Central memory CD4-positive, alpha-beta T cell (primary cell): ENCODE measurements around the gene TIMM17A.
"Not testable (repeated sequence)": the region's sequence is repeated elsewhere in the genome, so short reads cannot be mapped to it uniquely, and the experiment has no call there.

Experiments
- DNase-seq: peaks from one replicate; pipeline ENCODE4 v3.0.0; 2022

TIMM17A gene

DNA sequence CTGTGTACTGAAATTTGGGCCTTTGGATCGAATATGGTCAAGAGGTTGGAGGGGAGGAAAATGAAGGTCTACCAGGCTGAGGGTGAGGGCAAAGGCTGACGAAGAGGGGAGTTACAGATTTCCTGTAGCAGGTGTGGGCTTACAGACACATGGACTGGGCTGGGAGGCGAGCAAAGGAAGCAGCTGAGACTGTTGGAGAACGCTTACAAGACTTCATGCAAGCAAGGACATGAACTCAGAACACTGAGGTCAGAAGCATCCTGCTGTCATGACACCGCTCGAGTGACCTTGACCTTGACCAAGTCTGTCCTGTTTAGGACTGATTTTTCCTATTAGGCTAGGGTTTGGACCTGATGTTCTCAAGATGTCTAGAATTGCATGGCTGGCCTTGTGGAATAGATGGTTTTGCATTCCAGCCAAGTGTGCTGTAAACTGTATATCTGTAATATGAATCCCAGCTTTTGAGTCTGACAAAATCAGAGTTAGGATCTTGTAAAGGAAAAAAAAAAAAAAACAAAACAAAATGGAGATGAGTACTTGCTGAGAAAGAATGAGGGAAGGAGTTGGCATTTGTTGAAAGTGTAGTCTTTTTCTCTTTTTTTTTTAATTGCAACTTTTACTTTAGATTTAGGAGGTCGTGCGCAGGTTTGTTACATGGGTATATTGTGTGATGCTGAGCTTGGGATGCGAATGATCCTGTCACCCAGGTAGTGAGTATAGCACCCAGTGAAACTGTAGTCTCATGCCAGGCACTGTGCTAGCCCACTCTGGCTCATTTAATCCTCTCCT is 60.9 kb downstream of the TIMM17A start:
- DNase-seq = no peak

DNA sequence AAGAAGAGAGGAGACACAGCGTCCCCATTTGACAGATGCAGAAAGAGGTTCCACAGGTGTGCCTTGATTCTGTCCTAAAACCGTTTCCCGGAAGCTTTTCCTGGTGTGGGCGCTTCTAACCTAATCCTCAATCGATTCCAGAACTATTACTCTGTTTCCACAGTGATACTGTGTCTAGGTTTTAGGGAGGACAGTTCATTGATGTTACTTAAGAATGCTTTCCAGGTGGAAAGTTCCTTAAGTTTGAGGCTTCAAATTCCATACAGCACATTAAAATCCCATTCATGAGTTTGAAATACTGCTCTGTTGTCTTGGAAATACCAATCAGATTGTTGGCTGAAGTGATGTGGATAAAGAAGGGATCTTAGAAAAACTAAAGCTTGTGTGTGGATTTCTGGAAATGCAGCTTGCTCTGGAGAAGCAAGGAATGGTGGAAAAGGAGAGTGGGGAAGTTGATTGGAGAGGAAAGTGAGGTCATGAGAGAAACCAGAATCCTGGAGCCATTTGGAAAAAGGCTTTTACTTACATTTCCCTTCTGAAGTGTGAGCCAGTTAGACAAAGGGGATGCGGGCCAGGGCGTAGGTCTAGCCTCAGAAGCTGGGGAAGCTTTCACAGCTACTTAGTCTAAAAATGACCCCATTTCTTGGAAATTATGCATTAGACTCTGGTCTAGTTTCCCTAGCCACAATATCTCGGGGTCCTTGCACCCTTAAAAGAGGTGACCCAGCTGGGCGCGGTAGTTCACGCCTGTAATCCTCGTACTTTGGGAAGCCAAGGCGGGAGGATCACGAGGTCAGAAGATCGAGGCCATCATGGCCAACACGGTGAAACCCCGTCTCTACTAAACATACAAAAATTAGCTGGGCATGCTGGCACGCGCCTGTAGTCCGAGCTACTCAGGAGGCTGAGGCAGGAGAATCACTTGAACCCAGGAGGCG is 61.8 kb downstream of the TIMM17A start:
- DNase-seq = no peak

DNA sequence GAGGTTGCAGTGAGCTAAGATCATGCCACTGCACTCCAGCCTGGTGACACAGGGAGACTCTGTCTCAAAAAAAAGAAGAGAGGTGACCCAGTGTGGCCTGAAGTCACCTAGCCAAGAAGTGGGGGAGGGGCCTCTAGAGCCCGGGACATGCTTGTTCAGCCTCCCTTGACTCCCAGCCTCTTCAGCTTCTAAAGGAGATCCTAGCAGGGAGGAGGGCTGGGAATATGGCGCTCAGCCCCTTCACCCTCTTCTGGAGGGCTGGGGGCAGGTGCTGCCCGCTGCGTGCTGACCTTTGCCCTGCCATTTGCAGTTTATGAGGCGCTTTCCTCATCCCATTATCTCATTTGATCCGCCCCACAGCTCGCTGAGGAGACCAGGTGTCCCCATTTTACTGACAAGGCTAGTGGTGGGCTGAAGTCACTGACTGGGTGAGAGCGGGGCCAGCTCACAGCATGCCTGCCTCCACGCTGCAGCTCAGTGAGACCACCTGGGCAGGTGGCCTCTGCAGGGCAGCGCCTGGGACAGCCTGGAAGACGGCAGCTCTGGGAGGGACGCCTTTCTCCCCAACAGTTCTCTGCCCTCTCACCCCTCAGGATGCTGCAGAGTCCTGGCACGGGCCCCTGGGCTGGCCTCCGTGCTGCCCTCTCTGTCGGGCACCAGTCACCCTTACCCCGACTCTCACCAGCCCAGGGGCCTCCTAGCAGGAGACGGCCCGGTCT is 62.6 kb downstream of the TIMM17A start:
- no peak for DNase-seq

DNA sequence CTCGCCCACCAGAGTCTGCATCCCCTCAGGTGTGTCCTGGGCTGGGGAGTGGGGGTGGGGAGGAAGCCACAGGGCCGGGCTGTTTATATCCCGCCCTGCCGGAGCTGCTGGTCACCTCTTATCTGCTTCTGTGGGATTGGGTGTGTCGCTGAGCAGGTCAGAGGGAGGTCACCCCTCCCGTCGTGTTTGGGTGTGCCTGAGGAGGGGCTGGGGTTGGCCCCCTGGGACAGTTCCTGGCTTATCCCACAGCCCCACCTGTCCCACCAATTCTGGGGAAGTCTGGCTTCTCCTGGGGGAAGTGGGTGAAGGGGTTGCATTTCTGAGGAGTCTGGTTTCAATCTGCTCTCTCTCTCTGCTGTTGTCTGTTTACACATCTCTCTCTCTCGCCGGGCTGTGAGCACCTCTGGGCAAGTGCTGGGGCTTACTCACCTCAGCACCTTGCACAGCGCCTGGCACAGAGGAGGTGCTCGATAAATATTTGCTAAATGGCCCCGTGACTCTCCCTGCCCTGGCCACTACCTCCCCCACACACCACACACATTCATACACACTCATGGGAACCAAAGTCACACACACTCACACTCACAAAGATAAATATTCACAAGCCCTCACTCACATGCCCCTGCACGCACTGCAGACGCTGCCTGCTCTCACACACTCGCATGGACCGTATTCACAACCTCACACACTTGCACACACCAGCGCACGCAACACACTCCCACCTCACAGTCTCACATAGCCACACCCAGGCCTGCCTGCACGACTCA is 63.3 kb downstream of the TIMM17A start:
- DNase-seq = no peak

DNA sequence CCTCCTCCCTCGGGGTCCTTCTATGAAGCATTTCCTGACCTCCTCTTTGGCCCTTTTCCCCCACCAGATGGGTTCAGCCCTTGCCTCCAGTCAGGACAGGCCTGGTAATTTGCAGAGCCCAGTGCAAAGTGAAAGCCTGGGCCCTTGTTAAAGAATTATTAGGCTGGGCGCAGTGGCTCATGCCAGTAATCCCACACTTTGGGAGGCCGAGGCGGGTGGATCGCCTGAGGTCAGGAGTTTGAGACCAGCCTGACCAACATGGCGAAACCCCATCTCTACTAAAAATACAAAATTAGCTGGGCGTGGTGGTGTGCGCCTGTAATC is 63.9 kb downstream of the TIMM17A start:
- not testable (repeated sequence) for DNase-seq
